ENCODE measurements around the gene IRAK3.

GRCh38 chr12:66197495-66197921, 8.5 kb downstream of the IRAK3 start:
- TF ChIP-seq CTCF (IDR thresholded peaks at IDR 0.05; ENCODE audit: insufficient read depth, low read length, poor library complexity, severe bottlenecking) (no peak), EZH2phosphoT487 (conservative IDR thresholded peaks at IDR 0.05; ENCODE audit: low read length) (no peak)

All from SU-DHL-6 (cell line).